GM12892 (cell line): ENCODE results near the gene CNRIP1.

Experiments
- POLR2A ChIP-seq: IDR thresholded peaks from 2 replicates; pipeline ENCODE4 v1.6.1; 2011; ENCODE audit warnings: low read depth, low read length, control low read depth
- POLR2AphosphoS5 ChIP-seq: IDR thresholded peaks from 2 replicates; pipeline ENCODE4 v1.6.1; 2011; ENCODE audit warnings: low read depth, low read length, control low read depth
- TAF1 ChIP-seq: IDR thresholded peaks from 2 replicates; pipeline ENCODE4 v1.6.1; 2011; ENCODE audit warnings: low read depth, mild to moderate bottlenecking, control low read depth, low read length, borderline replicate concordance

GRCh38 chr2:68317971-68318913 lies 1.5 kb downstream of the CNRIP1 start:
- TF ChIP-seq POLR2AphosphoS5 (no peak), POLR2A (no peak), TAF1 (no peak)
